Activated CD8-positive, alpha-beta memory T cell treated with anti-CD3 and anti-CD28 coated beads for 1 hour (primary cell): ENCODE measurements around the gene WDR77.

ENCODE experiments used
- DNase-seq, 2 donors: peaks; one replicate each; pipeline ENCODE4 v3.0.0-alpha.2; 2020; ENCODE audit warnings: low read depth in 1 of 2; ENCODE audit errors: extremely low read depth in 1 of 2

Gene WDR77

GRCh38 chr1:111470596-111470995 lies 21.5 kb upstream of the WDR77 start:
- no peak for DNase-seq

- no peak for DNase-seq
These were observed 20.5 kb upstream of the WDR77 start for GRCh38 chr1:111469539-111469938.

GRCh38 chr1:111468717-111469100 lies 19.7 kb upstream of the WDR77 start:
- no peak for DNase-seq

GRCh38 chr1:111467865-111468716 lies 19.0 kb upstream of the WDR77 start:
- DNase-seq, result no peak

- DNase-seq, result no peak
These were observed 17.4 kb upstream of the WDR77 start for GRCh38 chr1:111466480-111466879.

GRCh38 chr1:111465754-111466153 lies 16.7 kb upstream of the WDR77 start:
- DNase-seq, result no peak

DNA sequence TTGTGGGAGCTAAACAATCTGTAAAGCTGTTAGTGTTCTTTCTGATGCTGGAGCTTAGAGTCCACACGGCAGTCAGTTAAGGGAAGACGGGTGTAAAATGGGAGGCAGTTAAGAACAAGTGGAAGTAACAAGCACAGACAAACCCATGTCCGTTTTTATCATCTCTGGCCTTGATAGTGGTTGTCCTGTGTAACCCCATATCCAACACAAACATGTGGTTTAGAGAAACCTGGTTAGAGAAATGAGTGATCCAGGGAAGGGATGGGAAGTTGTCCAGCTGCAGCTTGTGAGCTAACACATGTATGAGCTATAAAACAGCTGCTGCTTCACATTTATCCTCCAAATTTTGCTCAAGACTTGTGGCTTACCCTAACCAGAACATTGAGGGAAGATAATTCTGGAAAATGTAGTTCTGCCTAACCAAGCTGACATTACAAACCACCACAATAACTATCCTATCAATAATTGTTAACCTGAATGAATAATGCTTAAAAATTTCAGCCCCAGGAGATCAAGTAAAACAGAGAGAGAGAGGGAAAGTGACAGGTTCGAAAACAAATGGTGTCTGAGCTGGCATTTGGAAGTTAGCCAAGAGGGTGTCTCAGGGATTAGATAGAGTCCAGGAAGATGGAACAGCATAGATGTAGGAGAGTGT lies 14.1 kb upstream of the WDR77 start:
- no peak for DNase-seq

- no peak for DNase-seq
These were observed 13.4 kb upstream of the WDR77 start for GRCh38 chr1:111462370-111463028.

GRCh38 chr1:111461765-111462164 lies 12.7 kb upstream of the WDR77 start:
- DNase-seq, result no peak

DNA sequence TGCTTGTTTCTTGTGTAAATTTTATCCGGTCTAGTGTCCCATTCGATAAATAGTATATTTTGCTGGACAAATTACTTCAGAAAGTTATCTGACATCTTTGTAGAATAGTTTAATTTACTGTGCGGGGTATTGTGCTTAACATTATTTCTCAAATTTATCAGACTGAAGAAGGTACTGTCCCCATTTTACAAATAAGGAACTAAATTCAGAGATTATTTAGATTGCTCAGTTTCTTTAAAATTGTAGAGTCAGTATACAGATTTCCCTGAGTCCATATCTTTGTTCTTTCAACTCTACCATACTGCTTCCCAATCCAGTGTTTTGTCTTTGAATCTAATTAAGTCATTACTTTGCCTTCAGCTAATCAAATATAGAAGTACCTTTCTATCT lies 6.6 kb upstream of the WDR77 start:
- DNase-seq, result no peak

- no peak for DNase-seq
These were observed 6.0 kb upstream of the WDR77 start for GRCh38 chr1:111454859-111455641.

DNA sequence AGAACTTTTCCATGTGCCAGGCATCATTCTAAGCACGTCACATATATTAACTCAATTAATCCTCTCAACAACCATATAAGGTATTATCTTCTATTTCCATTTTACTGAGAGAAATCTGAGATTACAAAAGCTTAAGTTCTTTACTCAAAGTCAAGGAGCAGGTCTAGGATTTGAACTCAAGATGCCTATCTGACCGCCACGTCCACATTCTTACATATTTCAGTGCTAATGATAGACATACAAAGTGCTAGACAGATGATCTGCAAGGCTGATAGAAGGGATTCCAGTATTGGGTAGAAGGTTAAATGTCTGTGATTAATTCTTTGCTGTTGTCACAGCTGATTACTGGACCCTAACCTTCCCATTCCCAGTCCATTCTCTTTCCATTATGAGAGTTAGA lies 4.7 kb upstream of the WDR77 start:
- no peak for DNase-seq

GRCh38 chr1:111452581-111452980 lies 3.5 kb upstream of the WDR77 start:
- DNase-seq, result no peak

DNA sequence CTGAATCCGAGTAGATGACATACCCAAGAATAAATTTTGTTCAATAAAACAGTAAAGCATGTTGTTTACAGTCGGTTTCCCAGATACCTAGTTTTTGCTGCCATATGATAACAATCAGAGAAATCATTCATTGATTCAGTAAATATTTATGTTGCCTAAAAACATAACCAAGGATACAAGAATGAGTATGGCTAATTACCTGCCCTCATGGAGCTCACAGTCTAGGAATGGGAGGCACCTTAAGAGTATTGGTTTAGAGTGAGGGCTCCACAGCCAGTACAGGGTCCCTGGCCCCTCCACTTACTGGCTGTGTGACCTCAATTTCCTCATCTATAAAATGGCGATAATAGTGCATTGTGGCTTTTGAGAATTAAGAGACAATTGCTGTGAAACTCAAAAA lies 1.1 kb upstream of the WDR77 start:
- no peak for DNase-seq

DNA sequence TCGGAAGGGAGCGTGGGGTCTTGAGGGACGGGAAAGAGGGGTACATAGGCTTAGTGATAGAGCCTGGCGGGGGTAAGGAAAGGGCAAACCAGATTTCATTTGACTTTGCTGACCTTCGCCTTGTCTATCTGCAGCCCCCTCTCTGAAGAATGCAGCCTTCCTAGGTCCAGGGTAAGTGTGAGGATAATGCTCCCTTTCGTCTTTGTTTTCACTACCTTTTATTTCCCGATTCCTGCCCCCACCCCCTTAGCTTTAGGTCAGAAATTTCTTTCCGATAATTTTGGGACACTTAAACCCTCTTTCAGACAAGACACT lies 604 bp upstream of the WDR77 start:
- DNase-seq, result no peak

DNA sequence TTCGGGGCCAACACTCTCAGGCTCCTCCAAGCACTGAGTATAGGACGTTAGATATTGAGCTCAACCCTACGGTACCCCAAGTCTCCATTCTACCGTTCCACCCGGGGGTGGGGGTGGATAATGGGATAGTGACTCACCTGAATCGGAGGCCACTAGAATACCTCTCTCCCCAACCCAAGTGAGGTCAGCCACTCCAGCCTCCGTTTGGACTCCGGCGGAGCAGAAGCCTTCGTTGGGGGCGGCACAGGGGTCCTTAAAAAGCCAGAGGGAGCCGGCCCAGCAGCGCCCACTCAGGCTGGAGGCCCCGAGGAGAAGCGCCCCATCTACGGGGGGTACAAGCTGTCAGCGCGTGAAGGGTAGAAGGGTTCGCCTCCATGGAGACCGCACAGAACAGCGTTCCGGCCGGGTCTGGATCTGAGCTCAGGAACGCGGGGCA lies 556 bp downstream of the WDR77 start:
- peak in 1 of 2 donors; percentile 1 for DNase-seq

GRCh38 chr1:111446967-111447892 lies 1.8 kb downstream of the WDR77 start:
- DNase-seq, result no peak

DNA sequence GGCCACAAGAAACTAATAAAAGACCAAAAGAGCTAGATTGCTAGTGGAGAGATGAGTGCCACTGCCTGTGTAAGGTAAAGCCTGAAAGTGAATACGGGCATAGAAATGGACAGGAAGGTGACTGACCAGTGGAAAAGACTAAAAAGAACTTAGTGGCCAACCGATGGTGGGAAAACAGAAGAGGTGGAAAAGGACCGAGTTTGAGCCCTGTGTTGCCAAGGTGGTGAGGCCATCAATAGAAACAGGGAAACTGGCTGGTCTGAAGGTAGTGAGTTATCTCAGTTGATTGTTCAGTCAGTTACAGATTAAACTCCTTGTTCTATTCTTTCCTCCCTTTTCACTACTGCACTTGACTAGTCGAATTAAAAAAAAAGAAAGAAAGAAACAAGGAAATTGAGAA lies 2.5 kb downstream of the WDR77 start:
- DNase-seq, result no peak

- DNase-seq, result no peak
These were observed 5.0 kb downstream of the WDR77 start for GRCh38 chr1:111444031-111444430.

DNA sequence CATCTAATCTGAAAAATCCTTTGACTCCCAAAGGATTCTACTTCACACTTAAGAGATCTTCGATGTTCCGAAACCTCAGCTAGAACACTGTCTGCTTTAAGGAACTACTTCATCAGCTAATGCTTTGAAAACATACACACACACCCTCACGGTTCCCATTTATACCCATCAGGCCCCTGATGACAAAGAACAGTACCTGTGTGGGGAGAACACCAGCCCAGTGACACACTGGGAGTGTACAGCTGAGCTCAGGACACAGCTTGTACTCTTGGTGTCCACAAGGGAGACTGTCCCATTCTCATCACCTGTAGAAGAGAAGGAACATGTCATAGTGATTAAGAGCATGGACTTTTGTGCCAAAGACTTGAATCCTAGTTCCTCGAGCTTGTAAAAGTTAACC lies 6.6 kb downstream of the WDR77 start:
- DNase-seq, result no peak
